Activated CD4-positive, alpha-beta T cell treated with anti-CD3 and anti-CD28 coated beads, Interleukin-2, amount 50 U/mL, for 48 hours (primary cell): ENCODE measurements around the gene ANKRD13D.

Experiments
- DNase-seq, 2 experiments: peaks; one replicate each; pipeline ENCODE4 v3.0.0-alpha.2; 2020

The ANKRD13D gene

GRCh38 chr11:67289226-67289650 is at the start of gene ANKRD13D:
Gene ANKRD13D, plus strand, starts transcription at chr11:67289303. Its CDS starts 158 bp downstream, at chr11:67289461.
- DNase-seq: no peak

GRCh38 chr11:67239783-67240575 is 49.1 kb upstream of the ANKRD13D start:
- peak; percentile 96 to 98 for DNase-seq

DNA sequence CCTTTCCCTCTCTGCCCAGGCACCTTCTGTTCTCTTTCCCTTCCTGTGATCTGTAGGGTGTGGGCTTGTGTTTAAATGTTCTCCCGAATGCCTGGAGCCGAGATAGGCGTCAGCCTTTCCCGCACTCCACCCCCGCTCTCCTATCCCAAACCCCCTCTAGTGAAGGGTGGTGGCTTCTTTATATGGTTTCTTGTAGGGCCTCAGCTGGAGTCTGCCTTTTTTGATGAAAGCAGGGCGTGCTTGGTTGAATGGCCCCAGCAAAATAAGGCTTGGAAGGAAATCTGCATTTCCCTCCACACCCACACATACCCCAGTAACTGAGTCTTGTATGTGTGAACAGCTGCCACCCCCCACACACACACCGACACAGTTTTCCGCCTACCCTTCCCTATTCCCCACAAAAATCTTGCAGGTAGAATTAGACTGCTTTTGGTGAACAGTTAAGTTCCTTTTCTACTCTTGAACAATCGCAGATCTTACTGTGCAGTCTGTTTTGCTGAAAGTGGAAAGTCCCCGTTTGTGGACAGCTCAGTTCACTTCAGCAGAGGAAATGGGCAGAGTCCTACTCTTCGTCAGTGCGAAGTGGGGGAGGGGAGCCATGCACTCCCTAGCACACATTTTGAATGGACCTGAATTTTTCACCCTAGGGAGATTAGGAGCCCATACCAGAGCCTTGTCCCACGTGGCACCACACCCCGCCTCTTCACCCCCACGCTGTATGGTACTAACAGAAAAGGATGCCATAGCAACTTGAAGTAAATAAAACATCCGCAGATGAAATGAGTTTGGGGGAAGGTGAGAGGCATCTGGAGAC is 48.3 kb upstream of the ANKRD13D start:
- DNase-seq: peak; percentile 86 to 90

- no peak for DNase-seq
Observed at GRCh38 chr11:67242548-67242947, 46.6 kb upstream of the ANKRD13D start.

GRCh38 chr11:67243051-67243450 is 46.1 kb upstream of the ANKRD13D start:
- no peak for DNase-seq

DNA sequence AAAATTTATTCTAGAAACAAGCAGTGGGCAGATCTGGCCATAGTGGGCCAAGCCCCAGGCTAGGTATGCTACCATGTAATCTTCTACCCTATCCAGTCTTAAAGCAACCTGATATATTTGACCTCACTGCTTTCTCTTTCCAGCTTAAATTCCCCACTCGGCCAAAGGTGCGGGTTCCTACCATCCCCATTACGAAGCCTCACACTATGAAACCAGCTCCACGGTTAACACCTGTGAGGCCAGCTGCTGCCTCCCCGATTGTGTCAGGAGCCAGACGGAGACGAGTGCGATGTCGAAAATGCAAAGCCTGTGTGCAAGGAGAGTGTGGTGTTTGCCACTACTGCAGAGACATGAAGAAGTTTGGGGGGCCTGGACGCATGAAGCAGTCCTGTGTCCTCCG is 44.1 kb upstream of the ANKRD13D start:
- DNase-seq: no peak

- no peak for DNase-seq
Observed at GRCh38 chr11:67247946-67248550, 41.1 kb upstream of the ANKRD13D start.

- no peak for DNase-seq
Observed at GRCh38 chr11:67248653-67249052, 40.5 kb upstream of the ANKRD13D start.

DNA sequence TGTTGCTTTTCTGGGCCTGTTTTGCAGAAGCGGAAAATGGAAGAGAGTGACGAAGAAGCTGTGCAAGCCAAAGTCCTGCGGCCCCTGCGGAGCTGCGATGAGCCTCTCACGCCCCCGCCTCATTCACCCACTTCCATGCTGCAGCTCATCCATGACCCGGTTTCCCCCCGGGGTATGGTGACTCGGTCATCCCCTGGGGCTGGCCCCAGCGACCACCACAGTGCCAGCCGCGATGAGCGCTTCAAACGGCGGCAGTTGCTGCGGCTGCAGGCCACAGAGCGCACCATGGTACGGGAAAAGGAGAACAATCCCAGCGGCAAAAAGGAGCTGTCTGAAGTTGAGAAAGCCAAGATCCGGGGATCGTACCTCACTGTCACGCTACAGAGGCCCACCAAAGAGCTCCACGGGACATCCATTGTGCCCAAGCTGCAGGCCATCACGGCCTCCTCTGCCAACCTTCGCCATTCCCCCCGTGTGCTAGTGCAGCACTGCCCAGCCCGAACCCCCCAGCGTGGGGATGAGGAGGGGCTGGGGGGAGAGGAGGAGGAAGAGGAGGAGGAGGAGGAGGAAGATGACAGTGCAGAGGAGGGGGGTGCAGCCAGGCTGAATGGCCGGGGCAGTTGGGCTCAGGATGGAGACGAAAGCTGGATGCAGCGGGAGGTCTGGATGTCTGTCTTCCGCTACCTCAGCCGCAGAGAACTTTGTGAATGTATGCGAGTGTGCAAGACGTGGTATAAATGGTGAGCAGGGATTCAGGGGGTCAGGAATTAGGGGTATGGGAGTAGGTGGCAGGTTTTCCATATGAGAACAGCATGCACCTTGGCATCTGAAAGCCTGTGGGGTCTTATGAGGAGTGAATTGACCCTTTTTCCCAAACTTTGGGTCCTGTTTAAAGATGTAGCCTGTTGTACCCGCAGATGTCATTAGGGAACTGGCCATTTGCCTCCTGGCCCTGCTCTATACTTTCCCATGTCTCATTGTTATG is 38.8 kb upstream of the ANKRD13D start:
- no peak for DNase-seq

DNA sequence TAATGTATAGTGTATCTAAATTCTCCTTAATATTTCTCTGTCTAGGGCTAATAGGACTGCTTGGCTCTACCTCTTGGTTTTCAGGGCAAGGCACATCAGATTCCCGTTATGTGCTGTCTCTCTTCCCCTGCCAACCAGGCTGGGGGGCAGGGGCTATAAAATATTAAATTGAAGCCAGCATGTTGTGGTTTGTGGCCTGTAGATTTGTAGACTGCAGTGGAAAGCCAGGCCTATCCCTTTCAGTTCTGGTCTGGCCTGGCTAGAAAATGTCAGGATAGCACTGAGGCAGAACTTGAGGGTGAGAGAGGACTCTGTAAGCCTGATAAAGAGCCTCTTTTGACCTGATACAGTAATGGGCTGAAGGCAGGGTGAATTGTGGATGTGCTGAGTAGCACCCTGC is 37.3 kb upstream of the ANKRD13D start:
- DNase-seq: no peak

DNA sequence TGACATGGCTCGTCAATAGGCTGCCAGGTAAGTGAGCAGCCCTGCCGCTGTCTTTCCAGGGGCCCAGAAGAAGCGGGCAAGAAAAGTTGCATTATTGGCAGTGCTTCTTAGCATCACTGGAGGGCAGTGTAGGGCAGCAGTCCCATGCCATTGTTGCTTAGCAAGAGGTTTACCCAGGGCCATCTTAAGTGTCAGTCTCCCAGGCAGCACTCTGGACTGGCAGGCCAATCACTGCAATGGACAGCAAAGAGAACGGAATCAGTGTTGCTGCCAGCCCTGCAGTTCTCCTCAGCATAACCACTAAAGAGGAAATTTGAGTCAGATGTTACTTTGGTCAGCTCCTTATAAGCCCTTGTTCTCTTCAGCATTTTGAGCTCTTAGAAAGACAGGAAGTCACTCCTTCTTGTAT is 36.3 kb upstream of the ANKRD13D start:
- DNase-seq: peak in 1 of 2 experiments; percentile 29

DNA sequence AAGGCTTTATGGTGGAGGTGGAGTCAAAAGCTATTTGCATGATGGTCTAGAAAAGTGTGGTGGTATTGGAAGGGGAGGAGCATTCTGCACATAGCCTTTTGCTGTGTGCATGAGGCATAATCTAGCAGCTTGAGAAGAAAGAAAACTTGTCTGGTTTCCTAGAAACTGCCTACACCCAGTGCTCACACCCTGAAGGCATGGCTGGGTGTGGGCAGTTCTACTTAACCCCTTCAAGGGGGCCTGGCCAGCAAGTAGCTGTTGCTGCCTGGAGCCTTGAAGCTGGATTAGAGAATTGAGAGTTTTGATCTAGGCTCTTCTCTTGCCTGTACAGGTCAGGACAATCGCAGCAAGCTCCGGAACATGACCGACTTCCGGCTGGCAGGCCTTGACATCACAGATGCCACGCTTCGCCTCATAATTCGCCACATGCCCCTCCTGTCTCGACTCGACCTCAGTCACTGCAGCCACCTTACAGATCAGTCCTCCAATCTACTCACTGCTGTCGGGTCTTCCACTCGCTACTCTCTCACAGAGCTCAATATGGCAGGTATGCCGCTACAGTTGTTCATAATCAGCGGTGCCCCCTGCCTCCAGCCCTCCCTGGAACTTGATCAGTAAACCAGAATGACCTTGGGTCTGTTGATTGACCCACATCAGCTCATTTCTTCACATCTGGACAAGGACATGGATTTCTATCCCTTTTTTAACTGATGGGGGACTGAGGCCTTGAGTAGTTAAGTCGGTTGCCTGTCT is 35.1 kb upstream of the ANKRD13D start:
- no peak for DNase-seq

- no peak for DNase-seq
Observed at GRCh38 chr11:67254798-67255197, 34.3 kb upstream of the ANKRD13D start.

DNA sequence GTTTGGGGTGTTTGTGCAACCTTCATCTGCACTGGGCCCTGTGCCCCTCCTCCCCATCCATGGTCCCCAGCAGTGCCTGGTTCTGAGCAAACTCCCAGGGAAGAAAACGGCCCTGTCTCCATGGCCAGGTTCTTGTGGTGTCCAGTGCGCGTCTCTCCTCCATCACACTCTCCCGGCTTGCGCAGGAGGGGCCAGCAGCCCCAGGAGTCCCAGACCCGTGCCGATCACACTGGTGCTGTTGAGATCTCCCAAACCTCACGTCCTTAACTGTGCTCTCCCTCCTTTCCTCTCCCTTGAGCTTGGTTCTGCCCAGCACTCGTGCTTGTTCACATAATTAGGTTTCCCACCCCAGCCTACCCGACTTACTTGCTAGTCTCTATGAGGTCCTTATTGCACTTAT is 33.8 kb upstream of the ANKRD13D start:
- no peak for DNase-seq

DNA sequence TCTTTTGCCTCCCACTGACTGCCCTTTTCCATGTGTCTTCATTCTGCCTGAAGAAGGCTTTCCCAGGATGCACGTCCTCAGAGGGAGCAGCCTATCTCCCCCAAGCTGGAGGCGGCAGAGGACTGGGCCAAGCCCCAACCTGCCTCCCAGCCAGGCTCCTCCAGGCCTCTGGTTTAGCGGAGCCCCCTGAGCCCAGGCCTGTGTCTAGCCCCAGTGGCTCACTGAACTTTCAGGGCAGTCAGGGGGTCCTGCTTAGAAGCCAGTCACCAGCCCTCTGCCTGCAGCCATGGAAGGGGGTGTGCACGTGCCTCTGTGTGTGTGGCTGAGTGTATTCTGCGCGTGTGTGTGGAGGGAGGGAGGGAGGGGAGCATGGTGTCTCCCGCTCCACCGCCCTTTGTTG is 33.2 kb upstream of the ANKRD13D start:
- no peak for DNase-seq

DNA sequence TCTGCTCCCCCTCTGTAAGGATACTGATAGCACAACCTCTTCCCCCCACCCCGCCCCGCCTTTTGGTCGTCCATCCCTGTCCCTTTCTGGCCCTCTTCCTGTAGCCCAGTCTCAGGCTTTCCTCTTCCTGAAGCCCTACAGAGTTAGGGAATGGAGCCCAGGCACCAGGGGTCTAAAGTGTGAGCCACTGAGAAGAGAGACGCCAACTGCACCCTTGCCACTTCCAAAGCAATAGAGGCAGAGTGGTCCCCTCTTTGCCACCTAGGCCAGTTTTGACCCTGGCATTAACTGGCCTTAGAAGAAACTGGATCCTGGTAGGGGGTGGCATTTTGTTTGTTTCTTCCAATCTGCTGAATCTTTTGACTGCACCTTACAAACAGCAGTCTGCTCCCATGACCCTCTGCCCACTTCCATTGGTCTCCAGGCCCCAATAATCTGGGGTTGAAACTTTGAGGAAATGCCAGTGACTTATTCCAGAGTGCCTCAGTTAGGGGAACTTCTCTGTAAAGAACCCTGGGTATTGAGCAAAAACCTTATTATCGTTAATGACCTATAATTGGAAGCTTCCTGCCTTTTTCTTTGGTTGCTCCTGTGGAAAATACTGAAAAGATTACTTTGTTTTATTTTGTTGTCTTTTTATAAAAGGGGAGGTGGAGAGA is 32.5 kb upstream of the ANKRD13D start:
- DNase-seq: no peak

- no peak for DNase-seq
Observed at GRCh38 chr11:67260406-67260805, 28.7 kb upstream of the ANKRD13D start.

DNA sequence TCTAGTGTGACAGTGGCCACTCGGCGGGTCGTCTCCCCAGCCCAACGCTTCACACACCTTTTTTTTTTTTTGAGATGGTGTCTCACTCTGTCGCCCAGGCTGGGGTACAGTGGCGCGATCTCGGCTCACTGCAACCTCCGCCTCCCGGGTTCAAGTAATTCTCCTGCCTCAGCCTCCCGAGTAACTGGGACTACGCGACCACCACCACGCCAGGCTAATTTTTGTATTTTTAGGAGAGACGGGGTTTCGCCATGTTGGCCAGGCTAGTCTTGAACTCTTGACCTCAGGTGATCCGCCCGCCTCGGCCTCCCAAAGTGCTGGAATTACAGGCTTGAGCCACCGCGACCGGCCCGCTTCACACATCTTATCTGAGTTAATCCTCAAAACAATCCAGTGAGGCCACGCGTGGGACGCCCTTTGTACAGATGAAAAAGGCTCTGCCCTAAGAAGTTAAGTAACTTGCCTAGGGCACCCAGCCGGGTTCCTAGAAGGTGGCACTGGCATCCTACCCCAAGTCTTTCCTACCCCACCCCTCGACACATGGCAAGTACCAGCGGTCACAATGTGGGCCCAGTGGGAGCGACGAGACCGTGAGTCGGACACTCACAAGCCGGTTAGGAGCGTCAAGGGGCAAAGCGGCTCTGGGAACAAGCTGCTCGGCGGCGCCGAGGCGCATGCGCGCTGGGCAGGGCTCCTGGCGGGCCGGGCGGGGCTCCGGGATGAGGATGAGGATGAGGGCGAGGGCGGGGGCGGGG is 28.0 kb upstream of the ANKRD13D start:
- DNase-seq: peak; percentile 75 to 78

DNA sequence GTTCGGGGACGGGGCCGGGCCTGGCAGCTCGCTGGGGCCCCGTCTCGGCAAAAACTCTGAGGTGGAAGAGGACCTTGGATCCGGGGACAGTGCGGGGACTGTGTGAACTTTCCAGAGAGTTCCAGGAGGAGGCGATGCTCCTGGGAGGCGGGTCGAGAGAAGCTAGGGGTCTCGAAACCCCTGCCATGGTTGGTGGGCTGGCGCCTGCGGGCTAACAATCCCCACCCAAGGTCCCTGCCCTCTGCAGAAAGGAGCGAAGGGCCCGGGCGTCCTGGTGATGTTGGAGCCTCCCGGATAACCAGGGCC is 27.5 kb upstream of the ANKRD13D start:
- no peak for DNase-seq

DNA sequence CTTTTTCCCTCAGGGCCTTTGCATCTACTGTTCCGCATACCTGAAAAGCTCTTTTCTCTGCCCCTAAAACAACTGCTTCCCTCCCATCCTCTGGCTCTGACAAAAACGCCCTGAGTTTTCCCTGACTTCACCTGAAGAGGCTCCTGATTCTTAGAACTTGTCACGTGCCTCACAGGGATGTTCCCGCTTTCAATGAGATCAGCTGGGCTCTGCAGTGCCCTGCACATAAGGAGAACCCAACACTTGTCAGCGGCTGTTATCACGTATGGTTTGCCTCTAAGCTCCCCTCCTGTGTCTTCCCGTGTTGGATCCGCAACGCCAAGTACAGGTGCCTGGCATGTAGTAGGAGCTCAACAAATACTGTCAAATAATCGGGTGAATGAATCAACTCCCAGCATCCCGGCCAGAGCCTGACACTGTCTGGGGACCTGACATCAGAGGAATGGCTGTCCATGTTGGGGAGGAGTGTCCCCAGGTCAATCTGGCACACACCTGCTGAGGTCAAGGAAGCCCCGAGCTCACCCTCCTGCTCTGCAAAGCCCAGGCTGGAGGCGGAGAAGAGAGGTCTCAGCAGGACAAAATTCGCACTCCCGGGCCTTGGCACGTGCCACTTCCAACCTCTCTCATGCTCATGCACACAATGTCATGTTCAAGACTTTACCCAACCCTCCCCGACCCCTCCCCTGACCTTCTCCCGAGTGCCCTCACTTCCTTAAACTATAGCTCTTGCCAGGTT is 27.0 kb upstream of the ANKRD13D start:
- DNase-seq: no peak
